Measurements from ENCODE around the gene HECTD4.

Gene HECTD4

GRCh38 chr12:112327209-112327938 is 54.9 kb downstream of the HECTD4 start:
- no peak for TF ChIP-seq ZNF274 (IDR thresholded peaks at IDR 0.05; ENCODE audit: low read depth, low read length)
- TF ChIP-seq SUZ12 (IDR thresholded peaks at IDR 0.05; ENCODE audit: extremely low read depth, insufficient read depth, insufficient read length) = no peak
- no peak for TF ChIP-seq YY1 (IDR thresholded peaks at IDR 0.05; ENCODE audit: insufficient read depth, insufficient read length)
- Histone ChIP-seq H3K4me1 (ENCODE audit: insufficient read depth, insufficient read length) (no peaks in the 10 kb centered on the region), H3K9ac (ENCODE audit: insufficient read length, low read depth) (no peak overlapping the region), H3K27me3 (ENCODE audit: insufficient read depth, insufficient read length) (no peaks in the 10 kb centered on the region), H3K9me3 (ENCODE audit: insufficient read depth, low read length) (no peaks in the 10 kb centered on the region), H3K36me3 (ENCODE audit: insufficient read depth, insufficient read length, low read length) (no peaks in the 10 kb centered on the region), H3K4me3 (ENCODE audit: insufficient read length, low read depth) (no peak overlapping the region)
- DNase-seq (ENCODE audit: low read depth, low spot score) = no peak

DNA sequence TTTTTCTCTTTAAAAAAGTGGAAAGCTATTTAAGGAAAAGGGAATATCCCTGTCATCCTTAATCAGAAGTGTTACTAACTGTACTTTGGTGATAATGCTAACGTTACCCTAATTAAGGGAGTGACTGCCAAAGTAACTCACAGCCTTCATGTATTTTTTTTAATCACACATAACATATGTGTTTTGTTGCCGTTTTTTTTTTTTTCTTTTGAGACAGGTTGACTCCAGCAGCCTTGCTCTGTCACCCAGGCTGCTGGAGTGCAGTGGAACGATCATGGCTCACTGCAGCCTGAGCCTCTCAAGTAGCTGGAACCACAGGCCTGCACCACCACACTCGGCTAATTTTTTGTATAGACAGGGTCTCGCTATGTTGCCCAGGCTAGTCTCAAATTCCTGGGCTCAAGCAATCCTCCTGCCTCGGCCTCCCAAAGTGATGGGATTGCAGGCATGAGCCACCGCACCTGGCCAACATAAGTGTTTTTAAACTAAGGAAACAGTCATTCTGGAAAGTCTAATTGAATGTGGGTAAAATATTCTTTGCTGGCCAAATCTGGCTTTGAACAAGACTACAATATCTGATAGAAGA is 56.5 kb downstream of the HECTD4 start:
- no peak for DNase-seq (ENCODE audit: low read depth, low spot score)
- H3K9ac ChIP-seq (ENCODE audit: insufficient read length, low read depth) = no peak overlapping the region
- no peaks in the 10 kb centered on the region for H3K36me3 ChIP-seq (ENCODE audit: insufficient read depth, insufficient read length, low read length)
- H3K4me3 ChIP-seq (ENCODE audit: insufficient read length, low read depth) = no peak overlapping the region
- H3K9me3 ChIP-seq (ENCODE audit: insufficient read depth, low read length) = no peaks in the 10 kb centered on the region
- TF ChIP-seq ZNF274 (IDR thresholded peaks at IDR 0.05; ENCODE audit: low read depth, low read length) (no peak), YY1 (IDR thresholded peaks at IDR 0.05; ENCODE audit: insufficient read depth, insufficient read length) (no peak), SUZ12 (IDR thresholded peaks at IDR 0.05; ENCODE audit: extremely low read depth, insufficient read depth, insufficient read length) (no peak)
- no peaks in the 10 kb centered on the region for H3K27me3 ChIP-seq (ENCODE audit: insufficient read depth, insufficient read length)
- no peaks in the 10 kb centered on the region for H3K4me1 ChIP-seq (ENCODE audit: insufficient read depth, insufficient read length)

GRCh38 chr12:112325157-112325556 is 57.1 kb downstream of the HECTD4 start:
- Histone ChIP-seq H3K9ac (ENCODE audit: insufficient read length, low read depth) (no peak overlapping the region), H3K27me3 (ENCODE audit: insufficient read depth, insufficient read length) (no peaks in the 10 kb centered on the region), H3K9me3 (ENCODE audit: insufficient read depth, low read length) (no peaks in the 10 kb centered on the region), H3K4me1 (ENCODE audit: insufficient read depth, insufficient read length) (no peaks in the 10 kb centered on the region), H3K36me3 (ENCODE audit: insufficient read depth, insufficient read length, low read length) (no peaks in the 10 kb centered on the region), H3K4me3 (ENCODE audit: insufficient read length, low read depth) (no peak overlapping the region)
- DNase-seq (ENCODE audit: low read depth, low spot score) = no peak
- no peak for TF ChIP-seq SUZ12 (IDR thresholded peaks at IDR 0.05; ENCODE audit: extremely low read depth, insufficient read depth, insufficient read length)
- no peak for TF ChIP-seq YY1 (IDR thresholded peaks at IDR 0.05; ENCODE audit: insufficient read depth, insufficient read length)
- TF ChIP-seq ZNF274 (IDR thresholded peaks at IDR 0.05; ENCODE audit: low read depth, low read length) = no peak

- Histone ChIP-seq H3K27me3 (ENCODE audit: insufficient read depth, insufficient read length) (no peaks in the 10 kb centered on the region), H3K9ac (ENCODE audit: insufficient read length, low read depth) (no peak overlapping the region), H3K36me3 (ENCODE audit: insufficient read depth, insufficient read length, low read length) (peaks cover 9% of the 10 kb centered on the region), H3K4me3 (ENCODE audit: insufficient read length, low read depth) (no peak overlapping the region), H3K4me1 (ENCODE audit: insufficient read depth, insufficient read length) (no peaks in the 10 kb centered on the region), H3K9me3 (ENCODE audit: insufficient read depth, low read length) (no peaks in the 10 kb centered on the region)
- no peak for DNase-seq (ENCODE audit: low read depth, low spot score)
- TF ChIP-seq YY1 (IDR thresholded peaks at IDR 0.05; ENCODE audit: insufficient read depth, insufficient read length) (no peak), SUZ12 (IDR thresholded peaks at IDR 0.05; ENCODE audit: extremely low read depth, insufficient read depth, insufficient read length) (no peak), ZNF274 (IDR thresholded peaks at IDR 0.05; ENCODE audit: low read depth, low read length) (no peak)
Observed at GRCh38 chr12:112322882-112323547, 59.2 kb downstream of the HECTD4 start.

- no peaks in the 10 kb centered on the region for H3K4me1 ChIP-seq (ENCODE audit: insufficient read depth, insufficient read length)
- H3K36me3 ChIP-seq (ENCODE audit: insufficient read depth, insufficient read length, low read length) = peaks cover 9% of the 10 kb centered on the region
- no peak for DNase-seq (ENCODE audit: low read depth, low spot score)
- no peak overlapping the region for H3K9ac ChIP-seq (ENCODE audit: insufficient read length, low read depth)
- no peaks in the 10 kb centered on the region for H3K27me3 ChIP-seq (ENCODE audit: insufficient read depth, insufficient read length)
- H3K9me3 ChIP-seq (ENCODE audit: insufficient read depth, low read length) = no peaks in the 10 kb centered on the region
- no peak overlapping the region for H3K4me3 ChIP-seq (ENCODE audit: insufficient read length, low read depth)
- no peak for TF ChIP-seq ZNF274 (IDR thresholded peaks at IDR 0.05; ENCODE audit: low read depth, low read length)
- TF ChIP-seq YY1 (IDR thresholded peaks at IDR 0.05; ENCODE audit: insufficient read depth, insufficient read length) = no peak
- TF ChIP-seq SUZ12 (IDR thresholded peaks at IDR 0.05; ENCODE audit: extremely low read depth, insufficient read depth, insufficient read length) = no peak
Observed at GRCh38 chr12:112322441-112322840, 59.8 kb downstream of the HECTD4 start.

- TF ChIP-seq YY1 (IDR thresholded peaks at IDR 0.05; ENCODE audit: insufficient read depth, insufficient read length) (no peak), SUZ12 (IDR thresholded peaks at IDR 0.05; ENCODE audit: extremely low read depth, insufficient read depth, insufficient read length) (no peak), ZNF274 (IDR thresholded peaks at IDR 0.05; ENCODE audit: low read depth, low read length) (no peak)
- Histone ChIP-seq H3K36me3 (ENCODE audit: insufficient read depth, insufficient read length, low read length) (peaks cover 9% of the 10 kb centered on the region), H3K9me3 (ENCODE audit: insufficient read depth, low read length) (no peaks in the 10 kb centered on the region), H3K4me3 (ENCODE audit: insufficient read length, low read depth) (no peak overlapping the region), H3K9ac (ENCODE audit: insufficient read length, low read depth) (no peak overlapping the region), H3K4me1 (ENCODE audit: insufficient read depth, insufficient read length) (no peaks in the 10 kb centered on the region), H3K27me3 (ENCODE audit: insufficient read depth, insufficient read length) (no peaks in the 10 kb centered on the region)
- DNase-seq (ENCODE audit: low read depth, low spot score) = peak; percentile 3
Observed at GRCh38 chr12:112321245-112321644, 61.0 kb downstream of the HECTD4 start.

GRCh38 chr12:112319395-112319794 is 62.8 kb downstream of the HECTD4 start:
- Histone ChIP-seq H3K9me3 (ENCODE audit: insufficient read depth, low read length) (no peaks in the 10 kb centered on the region), H3K4me3 (ENCODE audit: insufficient read length, low read depth) (no peak overlapping the region), H3K4me1 (ENCODE audit: insufficient read depth, insufficient read length) (no peaks in the 10 kb centered on the region), H3K9ac (ENCODE audit: insufficient read length, low read depth) (no peak overlapping the region), H3K36me3 (ENCODE audit: insufficient read depth, insufficient read length, low read length) (peaks cover 9% of the 10 kb centered on the region), H3K27me3 (ENCODE audit: insufficient read depth, insufficient read length) (no peaks in the 10 kb centered on the region)
- no peak for DNase-seq (ENCODE audit: low read depth, low spot score)
- no peak for TF ChIP-seq YY1 (IDR thresholded peaks at IDR 0.05; ENCODE audit: insufficient read depth, insufficient read length)
- no peak for TF ChIP-seq ZNF274 (IDR thresholded peaks at IDR 0.05; ENCODE audit: low read depth, low read length)
- TF ChIP-seq SUZ12 (IDR thresholded peaks at IDR 0.05; ENCODE audit: extremely low read depth, insufficient read depth, insufficient read length) = no peak

Measured in NT2/D1 (cell line).